ENCODE results near the gene IL12A.

Gene IL12A

GRCh38 chr3:160003520-160004128 lies 15.0 kb downstream of the IL12A start:
- Histone ChIP-seq H3K27me3 (ENCODE audit: insufficient read depth, poor library complexity, severe bottlenecking) (no peaks in the 10 kb centered on the region), H3K4me3 (replicated peaks; ENCODE audit: insufficient read depth, low read length) (no peak overlapping the region), H3K27ac (replicated peaks) (no peak overlapping the region)
- no peak for TF ChIP-seq SPI1 (IDR thresholded peaks at IDR 0.05; ENCODE audit: borderline replicate concordance, low read depth)
- TF ChIP-seq, protein P1, sequence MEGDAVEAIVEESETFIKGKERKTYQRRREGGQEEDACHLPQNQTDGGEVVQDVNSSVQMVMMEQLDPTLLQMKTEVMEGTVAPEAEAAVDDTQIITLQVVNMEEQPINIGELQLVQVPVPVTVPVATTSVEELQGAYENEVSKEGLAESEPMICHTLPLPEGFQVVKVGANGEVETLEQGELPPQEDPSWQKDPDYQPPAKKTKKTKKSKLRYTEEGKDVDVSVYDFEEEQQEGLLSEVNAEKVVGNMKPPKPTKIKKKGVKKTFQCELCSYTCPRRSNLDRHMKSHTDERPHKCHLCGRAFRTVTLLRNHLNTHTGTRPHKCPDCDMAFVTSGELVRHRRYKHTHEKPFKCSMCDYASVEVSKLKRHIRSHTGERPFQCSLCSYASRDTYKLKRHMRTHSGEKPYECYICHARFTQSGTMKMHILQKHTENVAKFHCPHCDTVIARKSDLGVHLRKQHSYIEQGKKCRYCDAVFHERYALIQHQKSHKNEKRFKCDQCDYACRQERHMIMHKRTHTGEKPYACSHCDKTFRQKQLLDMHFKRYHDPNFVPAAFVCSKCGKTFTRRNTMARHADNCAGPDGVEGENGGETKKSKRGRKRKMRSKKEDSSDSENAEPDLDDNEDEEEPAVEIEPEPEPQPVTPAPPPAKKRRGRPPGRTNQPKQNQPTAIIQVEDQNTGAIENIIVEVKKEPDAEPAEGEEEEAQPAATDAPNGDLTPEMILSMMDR (IDR thresholded peaks at IDR 0.05; ENCODE audit: insufficient read depth, low read length) = peak; percentile 28
- no peak for TF ChIP-seq GABPA (IDR thresholded peaks at IDR 0.05; ENCODE audit: low read depth)
- no peak for TF ChIP-seq POLR2AphosphoS5 (IDR thresholded peaks at IDR 0.05; ENCODE audit: low read depth)
- DNase-seq (ENCODE audit: low read depth in 1 of 2, low spot score in 1 of 2) = peak in 1 of 2 experiments; percentile 45

GRCh38 chr3:160005004-160005403 lies 16.4 kb downstream of the IL12A start:
- DNase-seq (ENCODE audit: low read depth in 1 of 2, low spot score in 1 of 2) = no peak
- Histone ChIP-seq H3K4me3 (replicated peaks; ENCODE audit: insufficient read depth, low read length) (no peak overlapping the region), H3K27ac (replicated peaks) (no peak overlapping the region)

DNA sequence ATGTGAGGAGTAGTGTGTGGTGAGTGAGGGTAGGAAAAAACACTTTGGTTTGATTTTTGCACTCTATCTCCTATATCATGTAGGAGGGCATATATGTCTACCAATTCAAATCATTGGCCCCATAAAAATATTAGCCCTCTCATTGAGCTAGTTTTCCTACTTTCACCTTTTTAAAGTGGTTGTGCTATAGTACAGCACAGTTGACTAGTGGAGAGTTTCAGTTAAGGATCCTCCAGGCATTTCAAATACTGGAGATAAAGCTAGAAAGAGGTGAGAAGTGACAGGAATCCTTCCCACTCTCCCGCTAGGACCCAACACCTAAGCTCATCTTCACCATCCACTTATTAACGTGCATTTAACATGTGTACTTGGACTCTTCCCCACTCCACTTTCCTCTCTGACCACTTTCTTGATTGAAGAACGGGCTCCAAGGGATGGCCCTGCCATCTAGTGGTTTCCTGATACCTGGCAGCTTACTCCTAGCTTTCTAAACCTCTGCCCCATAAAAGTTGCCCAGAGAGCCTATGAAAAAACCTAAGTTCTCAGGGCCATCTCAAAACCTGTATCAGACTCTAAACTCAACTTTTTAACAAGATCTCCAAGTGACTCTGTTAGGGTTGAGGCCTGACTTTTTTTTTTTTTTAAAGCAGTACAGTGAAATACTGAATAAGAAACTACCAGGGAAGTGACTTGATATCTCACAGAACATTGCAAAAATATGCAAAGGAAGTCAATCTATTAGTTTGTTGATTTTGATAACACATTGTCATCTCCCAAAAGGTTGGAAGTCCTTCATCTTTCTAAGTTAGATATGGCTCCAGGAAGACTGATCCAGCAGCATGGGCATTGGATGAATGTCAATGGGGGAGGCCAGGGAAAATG lies 17.9 kb downstream of the IL12A start:
- TF ChIP-seq, protein P1 (IDR thresholded peaks at IDR 0.05; ENCODE audit: insufficient read depth, low read length) = peak; percentile 58
- TF ChIP-seq REST (IDR thresholded peaks at IDR 0.05; ENCODE audit: insufficient replicate concordance, low read depth) (no peak), SPI1 (IDR thresholded peaks at IDR 0.05; ENCODE audit: borderline replicate concordance, low read depth) (no peak), POLR2AphosphoS5 (IDR thresholded peaks at IDR 0.05; ENCODE audit: low read depth) (no peak), GABPA (IDR thresholded peaks at IDR 0.05; ENCODE audit: low read depth) (no peak)
- Histone ChIP-seq H3K27ac (replicated peaks) (no peak overlapping the region), H3K4me3 (replicated peaks; ENCODE audit: insufficient read depth, low read length) (no peak overlapping the region), H3K27me3 (ENCODE audit: insufficient read depth, poor library complexity, severe bottlenecking) (no peaks in the 10 kb centered on the region)
- DNase-seq (ENCODE audit: low read depth in 1 of 2, low spot score in 1 of 2) = peak in 1 of 2 experiments; percentile 57

More at GRCh38 chr3:160005004-160005403, 16.4 kb downstream of the IL12A start:
- TF ChIP-seq SPI1 (IDR thresholded peaks at IDR 0.05; ENCODE audit: borderline replicate concordance, low read depth) (peak; percentile 72; the same call in 1 of the 2 replicates), POLR2AphosphoS5 (IDR thresholded peaks at IDR 0.05; ENCODE audit: low read depth) (no peak)
- H3K27me3 ChIP-seq (ENCODE audit: insufficient read depth, poor library complexity, severe bottlenecking) = no peaks in the 10 kb centered on the region

DNA sequence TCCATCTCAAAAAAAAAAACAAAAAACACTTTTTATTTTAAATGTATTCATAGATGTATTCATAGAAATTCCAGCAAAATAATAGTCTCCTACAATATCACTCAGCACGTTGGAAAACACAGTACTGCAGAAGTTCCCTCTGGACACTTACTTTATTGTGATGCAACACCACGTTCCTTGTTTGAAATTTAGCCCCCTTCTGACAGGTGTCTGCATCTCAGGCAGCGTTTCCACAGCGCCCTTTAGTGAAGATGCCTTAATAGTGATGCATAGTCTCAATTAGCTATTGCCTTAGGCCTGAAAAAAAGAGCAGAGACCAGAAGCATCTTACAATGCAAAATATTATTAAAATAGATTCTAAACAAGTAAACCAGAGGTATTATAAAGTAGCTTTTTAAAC lies 20.3 kb downstream of the IL12A start:
- H3K4me3 ChIP-seq (replicated peaks; ENCODE audit: insufficient read depth, low read length) = no peak overlapping the region
- no peak for DNase-seq (ENCODE audit: low read depth in 1 of 2, low spot score in 1 of 2)
- TF ChIP-seq GABPA (IDR thresholded peaks at IDR 0.05; ENCODE audit: low read depth) = no peak
- TF ChIP-seq POLR2AphosphoS5 (IDR thresholded peaks at IDR 0.05; ENCODE audit: low read depth) = no peak
- TF ChIP-seq SPI1 (IDR thresholded peaks at IDR 0.05; ENCODE audit: borderline replicate concordance, low read depth) = no peak
- TF ChIP-seq, protein P1 (IDR thresholded peaks at IDR 0.05; ENCODE audit: insufficient read depth, low read length) = no peak
- no peak for TF ChIP-seq REST (IDR thresholded peaks at IDR 0.05; ENCODE audit: insufficient replicate concordance, low read depth)
- no peak overlapping the region for H3K27ac ChIP-seq (replicated peaks)
- no peaks in the 10 kb centered on the region for H3K27me3 ChIP-seq (ENCODE audit: insufficient read depth, poor library complexity, severe bottlenecking)
